SH-SY5Y (cell line): ENCODE results near the gene PTPN6.

ENCODE experiments used
- GATA2 ChIP-seq: IDR thresholded peaks from 2 replicates; pipeline ENCODE4 v1.6.1; 2011; ENCODE audit warnings: mild to moderate bottlenecking, low read depth, low read length
- GATA3 ChIP-seq: IDR thresholded peaks from 2 replicates; pipeline ENCODE4 v1.6.1; 2011; ENCODE audit warnings: low read depth, mild to moderate bottlenecking, low read length, moderate library complexity

GRCh38 chr12:6966351-6966750 is 15.2 kb downstream of the PTPN6 start:
- TF ChIP-seq GATA2 = no peak
- no peak for TF ChIP-seq GATA3
